H9 (cell line): ENCODE results near the gene DPP8. TPM values are rescaled to one million over a fixed set of nuclear protein-coding genes. Genes with fewer than 3 reads are reported as not detected.

ENCODE experiments used
- DNase-seq: peaks from one replicate; pipeline ENCODE4 v3.0.0-alpha.2; 2017
- H2AFZ ChIP-seq: one replicate; pipeline ENCODE4 v1.6.1; 2013; ENCODE audit warnings: mild to moderate bottlenecking, low read length, control low read depth, moderate library complexity
- H2AK5ac ChIP-seq: 2 replicates; pipeline ENCODE4 v1.6.1; 2013; ENCODE audit warnings: low read length, control low read depth, mixed read lengths; ENCODE audit not compliant: insufficient read length
- H2BK120ac ChIP-seq: one replicate; pipeline ENCODE4 v1.6.1; 2013; ENCODE audit warnings: low read depth, mild to moderate bottlenecking, low read length, control low read depth, inconsistent platforms; ENCODE audit not compliant: poor library complexity, severe bottlenecking
- H2BK12ac ChIP-seq: 2 replicates; pipeline ENCODE4 v1.6.1; 2013; ENCODE audit warnings: low read length, control low read depth, mixed read lengths, low read depth; ENCODE audit not compliant: insufficient read length
- H2BK15ac ChIP-seq: 2 replicates; pipeline ENCODE4 v1.6.1; 2013; ENCODE audit warnings: low read depth, low read length, control low read depth
- H2BK20ac ChIP-seq: one replicate; pipeline ENCODE4 v1.6.1; 2013; ENCODE audit warnings: low read depth, mild to moderate bottlenecking, low read length, control low read depth, inconsistent platforms; ENCODE audit not compliant: poor library complexity, severe bottlenecking
- H2BK5ac ChIP-seq: 2 replicates; pipeline ENCODE4 v1.6.1; 2013; ENCODE audit warnings: low read length, control low read depth, mixed read lengths; ENCODE audit not compliant: insufficient read length
- H3K14ac ChIP-seq: 2 replicates; pipeline ENCODE4 v1.6.1; 2013; ENCODE audit warnings: low read length, control low read depth; ENCODE audit not compliant: insufficient read depth
- H3K18ac ChIP-seq: 2 replicates; pipeline ENCODE4 v1.6.1; 2013; ENCODE audit warnings: low read depth, mild to moderate bottlenecking, mixed read lengths, low read length, control low read depth; ENCODE audit not compliant: insufficient read length
- H3K23ac ChIP-seq: 2 replicates; pipeline ENCODE4 v1.6.1; 2013; ENCODE audit warnings: low read length, control low read depth, mixed read lengths, low read depth; ENCODE audit not compliant: insufficient read length
- H3K23me2 ChIP-seq: 2 replicates; pipeline ENCODE4 v1.6.1; 2013; ENCODE audit warnings: low read depth, mild to moderate bottlenecking, mixed read lengths, low read length, control low read depth; ENCODE audit not compliant: insufficient read length, poor library complexity, severe bottlenecking
- H3K27ac ChIP-seq: 2 replicates; pipeline ENCODE4 v1.5.1; 2013; ENCODE audit warnings: low read length, control low read depth, mixed read lengths, low read depth; ENCODE audit not compliant: insufficient read length
- H3K27me3 ChIP-seq: 2 replicates; pipeline ENCODE4 v1.6.1; 2013; ENCODE audit warnings: low read length, control low read depth, inconsistent platforms; ENCODE audit not compliant: insufficient read depth
- H3K4ac ChIP-seq: 2 replicates; pipeline ENCODE4 v1.6.1; 2013; ENCODE audit warnings: low read depth, mild to moderate bottlenecking, control low read depth, inconsistent platforms, low read length, moderate library complexity
- H3K4me1 ChIP-seq: 2 replicates; pipeline ENCODE4 v1.6.1; 2013; ENCODE audit warnings: low read length, control low read depth, inconsistent platforms; ENCODE audit not compliant: insufficient read depth
- H3K4me2 ChIP-seq: 2 replicates; pipeline ENCODE4 v1.6.1; 2013; ENCODE audit warnings: low read length, control low read depth, mixed read lengths; ENCODE audit not compliant: insufficient read length, insufficient read depth
- H3K56ac ChIP-seq: 2 replicates; pipeline ENCODE4 v1.6.1; 2013; ENCODE audit warnings: low read depth, mild to moderate bottlenecking, mixed read lengths, low read length, control low read depth; ENCODE audit not compliant: insufficient read length
- H3K79me1 ChIP-seq: 2 replicates; pipeline ENCODE4 v1.6.1; 2013; ENCODE audit warnings: low read depth, mild to moderate bottlenecking, moderate library complexity, low read length, control low read depth, inconsistent platforms; ENCODE audit not compliant: insufficient read depth, poor library complexity, severe bottlenecking
- H3K79me2 ChIP-seq: 2 replicates; pipeline ENCODE4 v1.6.1; 2013; ENCODE audit warnings: low read length, control low read depth, inconsistent platforms; ENCODE audit not compliant: insufficient read depth
- H3K9ac ChIP-seq: 2 replicates; pipeline ENCODE4 v1.6.1; 2013; ENCODE audit warnings: low read length, control low read depth, mixed read lengths; ENCODE audit not compliant: insufficient read length; ENCODE audit errors: extremely low read depth
- H3K9me3 ChIP-seq: one replicate; pipeline ENCODE4 v1.6.1; 2013; ENCODE audit warnings: low read depth, low read length, inconsistent platforms; ENCODE audit not compliant: control insufficient read depth
- H3T11ph ChIP-seq: one replicate; pipeline ENCODE4 v1.6.1; 2013; ENCODE audit warnings: mild to moderate bottlenecking, low read length, control low read depth, inconsistent platforms
- H4K20me1 ChIP-seq: one replicate; pipeline ENCODE4 v1.6.1; 2013; ENCODE audit not compliant: control insufficient read depth, insufficient read length, insufficient read depth
- H4K5ac ChIP-seq: 2 replicates; pipeline ENCODE4 v1.6.1; 2013; ENCODE audit warnings: low read depth, mild to moderate bottlenecking, mixed read lengths, low read length, control low read depth; ENCODE audit not compliant: insufficient read length
- H4K8ac ChIP-seq: replicated peaks from 2 replicates; pipeline ENCODE4 v1.6.1; 2013; ENCODE audit warnings: low read length, control low read depth, mixed read lengths, low read depth; ENCODE audit not compliant: insufficient read length
- H4K91ac ChIP-seq: 2 replicates; pipeline ENCODE4 v1.6.1; 2013; ENCODE audit warnings: low read depth, mild to moderate bottlenecking, moderate library complexity, mixed read lengths, low read length, control low read depth; ENCODE audit not compliant: insufficient read length
- H3K27ac Mint-ChIP-seq, 3 experiments: 2 replicates in 2 of 3; 3 replicates in 1 of 3; pipeline ENCODE4 v1.8.0; 2020 to 2021; ENCODE audit warnings: mixed read lengths in 3 of 3, mild to moderate bottlenecking in 1 of 3, moderate library complexity in 1 of 3
- H3K27me3 Mint-ChIP-seq: 2 replicates; pipeline ENCODE4 v1.8.0; 2021; ENCODE audit warnings: low read depth, mild to moderate bottlenecking, moderate library complexity, mixed read lengths
- H3K36me3 Mint-ChIP-seq, 3 experiments: 2 replicates in 2 of 3; 3 replicates in 1 of 3; pipeline ENCODE4 v1.8.0; 2020 to 2021; ENCODE audit warnings: low read depth in 3 of 3, mixed read lengths in 3 of 3; ENCODE audit not compliant: insufficient read depth in 1 of 3
- H3K4me1 Mint-ChIP-seq, 2 experiments: 2 replicates each; pipeline ENCODE4 v1.8.0; 2020; ENCODE audit warnings: mixed read lengths in 2 of 2
- H3K4me3 Mint-ChIP-seq, 2 experiments: 2 replicates in 1 of 2; 3 replicates in 1 of 2; pipeline ENCODE4 v1.8.0; 2020 to 2021; ENCODE audit warnings: mild to moderate bottlenecking in 2 of 2, mixed read lengths in 2 of 2, moderate library complexity in 1 of 2
- H3K9me3 Mint-ChIP-seq, 2 experiments: 2 replicates in 1 of 2; 3 replicates in 1 of 2; pipeline ENCODE4 v1.8.0; 2020; ENCODE audit warnings: mild to moderate bottlenecking in 2 of 2, mixed read lengths in 2 of 2, moderate library complexity in 1 of 2
- WGBS: extraction: QIAGEN DNeasy Blood & Tissue Kit; methylation state at CpG from one replicate; pipeline ENCODE4 v1.1.7; 2013; ENCODE audit warnings: missing lambda C conversion rate, low lambda C conversion rate, mixed read lengths; ENCODE audit not compliant: insufficient read length; ENCODE audit errors: extremely low coverage; 5-methylcytosine and 5-hydroxymethylcytosine counted together
- total RNA-seq: library from RNA; stranded (reverse); gene quantifications from 2 replicates; pipeline ENCODE4 v1.2.1, GENCODE V29; 2021
- TF ChIP-seq, protein P1 (sequence below): fragments of 200-600 bp; sonication (generic); conservative IDR thresholded peaks from 3 replicates; pipeline ENCODE4 v1.8.0; 2021; ENCODE audit warnings: antibody characterized with exemption, mild to moderate bottlenecking

DPP8 gene
- total RNA-seq, 1 experiment from 2014 or later = 26.6 TPM

DNA sequence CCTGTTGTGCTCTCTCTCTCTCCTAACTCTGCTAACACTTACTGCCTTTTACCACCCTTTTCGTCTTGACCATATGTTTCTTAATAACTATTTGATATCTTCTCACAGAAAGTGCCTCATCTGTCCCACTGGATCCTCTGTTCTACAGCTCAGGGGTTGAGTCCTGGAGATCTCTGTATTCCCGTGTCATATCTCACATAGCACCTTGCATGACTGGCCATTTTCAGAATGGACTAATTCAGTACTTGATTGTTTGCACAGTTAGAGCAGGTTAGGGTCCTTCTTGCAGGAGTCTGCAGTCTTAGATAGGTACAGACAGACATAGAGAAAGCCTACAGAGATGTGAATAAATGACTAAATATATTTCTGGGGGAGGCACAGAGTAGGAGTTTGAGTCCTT, 33.7 kb upstream of the DPP8 start:
- Histone ChIP-seq H2BK20ac (no peak overlapping the region), H3T11ph (no peak overlapping the region), H4K8ac (no peak overlapping the region), H3K9me3 (no peaks in the 10 kb centered on the region), H2BK15ac (no peak overlapping the region), H4K20me1 (no peaks in the 10 kb centered on the region), H3K4ac (no peak overlapping the region), H4K5ac (no peak overlapping the region), H3K9ac (no peak overlapping the region), H3K79me2 (peaks cover 2% of the 10 kb centered on the region; the same call in 1 of the 2 replicates), H2AK5ac (no peak overlapping the region), H3K14ac (no peak overlapping the region), H2AFZ (no peak overlapping the region), H3K27ac (no peak overlapping the region), H2BK5ac (no peak overlapping the region), H3K4me2 (no peak overlapping the region), H3K23me2 (no peaks in the 10 kb centered on the region), H3K4me1 (peaks cover 6% of the 10 kb centered on the region; the same call in 1 of the 2 replicates), H3K79me1 (peaks cover 11% of the 10 kb centered on the region), H3K27me3 (no peaks in the 10 kb centered on the region), H3K23ac (no peak overlapping the region), H3K18ac (no peak overlapping the region), H4K91ac (no peak overlapping the region), H2BK12ac (no peak overlapping the region), H3K56ac (no peak overlapping the region), H2BK120ac (no peak overlapping the region)
- H3K27ac Mint-ChIP-seq = peak overlapping the region in 1 of 3 experiments; percentile 14; a peak in 2 of 7 replicates
- no CpG with 5 or more reads among the region's 2 CpGs for WGBS
- TF ChIP-seq, protein P1, sequence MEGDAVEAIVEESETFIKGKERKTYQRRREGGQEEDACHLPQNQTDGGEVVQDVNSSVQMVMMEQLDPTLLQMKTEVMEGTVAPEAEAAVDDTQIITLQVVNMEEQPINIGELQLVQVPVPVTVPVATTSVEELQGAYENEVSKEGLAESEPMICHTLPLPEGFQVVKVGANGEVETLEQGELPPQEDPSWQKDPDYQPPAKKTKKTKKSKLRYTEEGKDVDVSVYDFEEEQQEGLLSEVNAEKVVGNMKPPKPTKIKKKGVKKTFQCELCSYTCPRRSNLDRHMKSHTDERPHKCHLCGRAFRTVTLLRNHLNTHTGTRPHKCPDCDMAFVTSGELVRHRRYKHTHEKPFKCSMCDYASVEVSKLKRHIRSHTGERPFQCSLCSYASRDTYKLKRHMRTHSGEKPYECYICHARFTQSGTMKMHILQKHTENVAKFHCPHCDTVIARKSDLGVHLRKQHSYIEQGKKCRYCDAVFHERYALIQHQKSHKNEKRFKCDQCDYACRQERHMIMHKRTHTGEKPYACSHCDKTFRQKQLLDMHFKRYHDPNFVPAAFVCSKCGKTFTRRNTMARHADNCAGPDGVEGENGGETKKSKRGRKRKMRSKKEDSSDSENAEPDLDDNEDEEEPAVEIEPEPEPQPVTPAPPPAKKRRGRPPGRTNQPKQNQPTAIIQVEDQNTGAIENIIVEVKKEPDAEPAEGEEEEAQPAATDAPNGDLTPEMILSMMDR = no peak
- H3K9me3 Mint-ChIP-seq = no peaks in the 10 kb centered on the region
- no peak overlapping the region for H3K4me3 Mint-ChIP-seq
- no peak for DNase-seq
- no peaks in the 10 kb centered on the region for H3K27me3 Mint-ChIP-seq
- peaks cover 13 to 39% (median 38%) of the 10 kb centered on the region in 3 experiments; a peak in 6 of 7 replicates for H3K36me3 Mint-ChIP-seq
- H3K4me1 Mint-ChIP-seq = peaks cover 15 to 20% of the 10 kb centered on the region in 2 experiments
